ENCODE results near the gene SERPINA10.

The SERPINA10 gene, protein sequence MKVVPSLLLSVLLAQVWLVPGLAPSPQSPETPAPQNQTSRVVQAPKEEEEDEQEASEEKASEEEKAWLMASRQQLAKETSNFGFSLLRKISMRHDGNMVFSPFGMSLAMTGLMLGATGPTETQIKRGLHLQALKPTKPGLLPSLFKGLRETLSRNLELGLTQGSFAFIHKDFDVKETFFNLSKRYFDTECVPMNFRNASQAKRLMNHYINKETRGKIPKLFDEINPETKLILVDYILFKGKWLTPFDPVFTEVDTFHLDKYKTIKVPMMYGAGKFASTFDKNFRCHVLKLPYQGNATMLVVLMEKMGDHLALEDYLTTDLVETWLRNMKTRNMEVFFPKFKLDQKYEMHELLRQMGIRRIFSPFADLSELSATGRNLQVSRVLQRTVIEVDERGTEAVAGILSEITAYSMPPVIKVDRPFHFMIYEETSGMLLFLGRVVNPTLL

DNA sequence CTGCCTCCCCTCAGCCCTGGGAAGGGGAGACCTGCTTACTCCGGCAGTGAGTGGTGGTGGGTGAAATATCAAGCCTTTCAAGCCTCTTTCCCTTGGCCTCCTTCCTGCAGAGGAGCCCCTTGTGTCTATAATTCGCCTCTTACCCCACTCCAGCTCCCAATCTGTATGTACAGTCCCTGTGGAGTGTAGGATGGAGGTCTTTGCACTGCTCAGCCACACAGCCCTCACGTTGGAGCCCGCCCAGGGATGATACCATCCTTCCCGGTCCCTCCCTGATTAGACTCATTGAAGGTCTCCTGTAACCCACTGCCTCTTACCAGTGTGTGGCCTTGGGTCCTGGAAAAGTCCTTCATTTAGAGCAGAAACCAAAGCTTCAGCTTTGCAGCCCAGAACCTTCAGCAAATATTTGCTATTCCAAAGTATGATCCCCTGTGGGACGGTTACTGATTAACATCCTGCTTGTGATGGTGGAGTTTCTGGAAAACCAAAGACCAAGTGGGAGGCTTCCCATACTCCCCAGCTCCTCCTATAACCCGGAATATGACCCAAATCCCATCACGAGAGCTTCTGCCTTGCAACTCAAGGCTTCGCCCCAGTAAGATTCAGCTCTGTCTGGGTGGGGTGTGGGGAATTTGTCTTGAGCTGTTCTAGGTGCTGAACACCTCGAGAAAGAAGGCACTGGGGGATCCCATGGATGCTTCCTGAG is at the start of gene SERPINA10:
Gene SERPINA10, minus strand, starts transcription at position 397 of the 706 bp plus-strand sequence. CDS start 2,675 bp downstream, outside the sequence.
- no peak for DNase-seq

DNA sequence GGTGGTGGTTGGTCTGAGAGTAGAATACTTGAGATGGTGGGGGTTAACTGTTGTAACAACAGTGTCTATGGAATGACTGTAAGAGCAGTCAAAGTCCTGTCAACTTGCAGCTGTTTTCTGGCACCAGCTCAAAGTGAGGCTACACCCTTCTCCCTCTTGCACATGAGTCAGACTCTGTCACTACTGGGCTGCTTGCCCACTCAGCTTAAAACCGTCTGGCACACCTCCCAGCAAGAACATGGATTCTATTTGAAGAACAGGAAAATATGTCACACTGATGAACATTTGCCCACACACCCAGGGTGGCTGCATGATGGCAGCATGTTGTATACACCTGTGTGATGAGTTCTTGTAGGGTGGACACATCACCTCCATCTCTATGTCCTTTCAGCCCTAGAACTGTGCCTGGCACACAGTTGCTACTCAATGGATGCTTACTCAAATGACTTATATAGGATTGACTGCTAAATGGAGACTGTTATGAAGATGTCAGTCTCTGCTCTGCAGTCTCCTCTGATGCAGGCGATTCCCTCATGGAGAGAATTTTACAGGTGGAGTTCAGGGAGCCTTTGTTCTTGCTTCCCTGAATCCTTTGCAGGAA is 49.4 kb upstream of the SERPINA10 start:
- peak; percentile 61 for DNase-seq

DNA sequence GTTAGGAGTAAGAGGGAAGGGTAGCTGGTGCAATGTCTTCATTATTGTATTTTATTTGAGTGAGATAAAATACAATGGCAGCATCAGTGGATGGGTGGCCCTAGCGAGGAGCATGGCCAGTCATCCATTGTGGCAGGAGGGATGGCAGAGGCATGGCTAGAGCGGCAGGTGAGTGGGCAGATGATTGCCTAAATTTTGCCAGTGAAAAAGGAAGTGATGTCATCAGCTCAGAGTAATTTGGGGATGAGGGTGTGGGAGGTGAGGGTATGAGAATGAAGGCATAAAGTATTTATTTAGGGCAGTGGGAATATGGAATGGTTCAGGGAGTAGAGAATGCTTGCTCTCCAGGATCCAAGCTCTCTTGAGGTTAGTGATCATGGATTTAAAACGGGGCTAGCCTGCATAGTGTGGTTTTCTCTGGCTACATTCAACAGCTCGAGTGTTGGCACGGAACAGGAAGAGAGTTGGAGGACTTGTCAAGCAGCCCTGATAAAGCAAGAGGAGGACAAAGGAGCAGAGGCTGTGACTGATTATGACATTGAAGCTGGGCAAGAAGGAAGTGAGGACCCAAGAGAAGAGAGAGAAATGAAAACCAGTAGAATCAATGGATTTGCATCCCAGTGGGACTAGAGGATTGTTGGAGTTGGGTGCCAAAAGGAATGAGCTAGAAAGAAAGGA is 48.7 kb upstream of the SERPINA10 start:
- DNase-seq, result no peak

DNA sequence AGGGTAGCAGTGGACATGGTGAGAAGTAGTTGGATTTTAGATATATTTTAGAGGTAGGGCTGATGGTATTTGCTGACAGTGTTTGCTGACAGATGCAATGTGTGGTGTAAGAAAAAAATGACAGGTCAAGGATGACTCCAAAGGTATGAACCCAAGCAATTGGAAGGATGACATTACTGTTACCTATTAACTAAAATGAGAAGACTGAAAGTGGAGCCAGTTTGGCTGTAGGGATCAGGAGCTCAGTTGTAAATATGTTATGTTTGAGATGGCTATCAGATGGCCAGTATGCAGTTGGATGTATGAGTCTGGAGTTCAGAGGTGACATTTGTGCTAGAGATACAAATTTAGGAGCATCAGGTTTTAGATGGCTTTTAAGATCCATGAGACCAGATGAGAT is 47.5 kb upstream of the SERPINA10 start:
- no peak for DNase-seq

DNA sequence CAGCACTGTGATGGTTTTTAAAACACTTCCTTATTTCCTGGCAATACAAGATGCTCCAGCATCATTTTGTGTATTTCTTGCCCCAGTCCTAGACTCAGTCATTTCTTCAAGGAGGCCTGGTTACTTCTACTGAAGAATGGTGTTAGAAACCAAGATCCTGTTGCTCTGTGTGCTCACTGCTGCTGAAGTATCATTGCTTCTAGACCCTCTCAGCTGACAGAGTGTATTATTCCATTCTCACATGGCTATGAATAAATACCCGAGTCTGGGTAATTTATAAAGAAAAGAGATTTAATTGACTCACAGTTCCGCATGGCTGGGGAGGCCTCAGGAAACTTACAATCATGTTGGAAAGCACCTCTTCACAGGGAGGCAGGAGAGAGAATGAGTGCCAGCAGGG is 45.0 kb upstream of the SERPINA10 start:
- DNase-seq, result no peak

DNA sequence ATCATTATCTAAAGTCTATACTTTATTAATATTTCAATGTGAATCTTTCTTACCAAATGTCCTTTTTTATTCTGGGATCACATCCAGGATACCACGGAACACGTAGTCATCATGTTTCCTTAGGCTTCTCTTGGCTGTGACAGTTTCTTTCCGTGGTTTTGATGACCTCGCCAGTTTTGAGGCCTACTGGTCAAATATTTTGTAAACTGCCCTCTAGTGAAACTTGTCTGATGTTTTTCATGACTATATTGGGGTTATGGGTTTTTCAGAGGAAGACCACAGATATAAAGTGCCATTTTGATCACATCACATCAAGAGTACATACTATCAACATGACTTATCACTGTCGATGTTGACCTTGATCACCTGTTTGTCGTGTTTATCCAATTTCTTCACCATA is 44.2 kb upstream of the SERPINA10 start:
- no peak for DNase-seq

DNA sequence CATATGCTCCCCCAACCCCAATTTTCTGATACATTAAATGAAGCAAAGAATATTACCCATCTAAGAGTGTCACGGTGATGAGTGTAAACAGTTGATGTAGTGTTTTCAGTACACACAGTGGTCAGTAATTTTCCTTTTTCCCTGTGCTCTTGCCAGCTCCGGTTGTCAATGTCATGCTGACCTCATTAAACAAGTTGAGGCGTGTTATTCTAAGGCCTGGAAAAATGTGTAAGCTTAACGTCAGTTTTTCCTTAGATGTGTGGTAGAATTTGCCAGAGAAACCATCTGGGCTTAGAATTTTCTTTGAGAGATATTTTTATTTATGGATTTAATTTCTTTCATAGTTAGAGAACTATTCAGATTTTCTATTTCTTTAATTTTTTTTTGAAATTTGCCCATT is 41.8 kb upstream of the SERPINA10 start:
- DNase-seq, result no peak

DNA sequence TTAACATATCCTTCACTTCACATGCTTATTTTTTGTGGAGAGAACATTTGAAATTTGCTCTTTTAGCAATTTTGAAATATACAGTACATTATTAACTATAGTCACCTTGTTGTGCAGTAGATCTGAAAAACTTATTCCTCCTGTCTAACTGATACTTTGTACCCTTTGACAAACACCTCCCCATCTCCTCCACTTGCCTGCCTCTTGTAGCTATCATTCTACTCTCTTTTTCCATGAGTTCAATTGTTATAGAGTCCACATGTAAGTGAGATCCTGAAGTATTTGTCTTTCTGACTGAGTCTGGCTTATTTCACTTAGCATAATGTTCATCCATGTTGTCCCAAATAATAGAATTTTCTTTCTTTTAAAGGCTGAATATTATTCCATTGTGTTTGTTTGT is 39.5 kb upstream of the SERPINA10 start:
- DNase-seq, result no peak

DNA sequence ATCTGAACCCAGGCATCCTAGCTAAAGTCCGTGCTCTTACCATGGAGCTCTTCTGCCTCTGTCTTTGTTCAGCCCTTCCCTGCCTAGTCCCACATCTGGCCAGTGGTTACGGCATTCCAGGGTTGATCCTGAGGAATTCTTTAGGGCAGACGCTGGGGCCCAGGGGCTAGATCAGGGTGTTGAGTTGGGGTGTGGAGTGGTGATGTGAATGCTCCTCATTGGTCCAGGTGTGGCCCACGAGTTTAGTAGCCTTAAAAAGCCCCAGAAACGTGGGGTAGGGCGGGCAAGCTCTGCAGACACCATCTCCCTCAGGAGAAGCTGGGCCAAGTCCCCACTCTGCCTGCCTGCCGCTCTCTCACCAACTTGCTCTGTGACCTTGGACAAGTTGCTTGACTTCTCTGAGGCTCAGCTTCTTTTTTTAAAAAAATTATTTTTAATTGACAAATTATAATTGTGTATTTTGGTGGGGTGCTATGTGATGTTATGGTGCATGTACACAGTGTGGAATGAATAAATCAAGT is 39.1 kb upstream of the SERPINA10 start:
- no peak for DNase-seq

DNA sequence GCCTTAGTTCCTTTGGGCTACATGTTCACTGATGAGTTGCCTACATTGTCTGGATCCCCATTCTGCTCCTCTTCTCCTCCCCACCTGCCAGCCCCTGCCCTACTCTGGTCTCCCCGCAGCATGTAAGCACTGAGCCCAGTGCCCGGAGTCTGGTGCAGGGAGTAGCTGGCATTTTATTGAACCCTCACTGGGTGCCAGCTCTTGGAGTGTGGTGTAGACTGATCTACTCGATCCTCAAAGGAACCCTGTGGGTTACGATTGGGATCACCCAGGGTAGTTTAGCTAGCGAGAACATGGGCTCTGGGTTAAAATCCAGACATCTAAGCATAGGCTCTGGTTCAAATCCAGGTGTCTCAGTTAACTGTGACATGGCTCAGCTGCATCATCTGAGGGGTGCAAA is 38.4 kb upstream of the SERPINA10 start:
- no peak for DNase-seq

DNA sequence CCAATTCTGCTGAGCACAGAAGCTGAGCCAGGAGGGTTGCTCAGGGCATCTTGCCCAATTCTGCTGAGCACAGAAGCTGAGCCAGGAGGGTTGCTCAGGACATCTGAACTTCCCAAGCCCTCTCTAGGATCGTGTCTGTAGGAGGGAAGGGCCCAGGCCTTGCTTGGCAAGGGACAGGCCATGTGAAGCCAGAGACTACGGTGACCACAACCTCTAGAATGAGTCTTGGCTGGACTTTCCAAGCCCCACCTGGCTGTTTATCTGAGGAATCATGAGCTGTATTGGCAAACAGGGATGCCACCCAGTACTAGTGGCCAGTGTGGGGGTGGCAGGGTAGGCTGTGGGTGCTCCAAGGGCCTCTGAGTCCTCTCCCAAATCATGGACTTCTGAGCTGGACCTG is 37.8 kb upstream of the SERPINA10 start:
- DNase-seq, result no peak

DNA sequence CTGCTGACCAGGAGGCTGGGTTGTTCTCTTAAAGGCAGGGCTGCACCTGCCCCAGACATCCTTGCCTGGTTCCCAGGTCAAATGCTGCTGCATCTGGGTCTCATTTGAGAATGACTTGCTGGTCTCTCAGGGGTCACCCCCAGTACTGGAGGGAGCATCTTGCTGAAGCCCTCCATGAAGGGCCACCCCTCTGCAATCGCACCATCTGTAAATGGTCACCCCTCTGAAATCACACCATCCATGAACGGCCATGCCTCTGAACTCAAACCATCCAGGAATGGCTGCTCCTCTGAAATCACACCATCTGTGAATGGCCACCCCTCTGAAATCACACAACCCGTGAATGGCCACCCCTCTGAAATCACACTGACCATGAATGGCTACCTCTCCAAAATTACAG is 37.4 kb upstream of the SERPINA10 start:
- no peak for DNase-seq

DNA sequence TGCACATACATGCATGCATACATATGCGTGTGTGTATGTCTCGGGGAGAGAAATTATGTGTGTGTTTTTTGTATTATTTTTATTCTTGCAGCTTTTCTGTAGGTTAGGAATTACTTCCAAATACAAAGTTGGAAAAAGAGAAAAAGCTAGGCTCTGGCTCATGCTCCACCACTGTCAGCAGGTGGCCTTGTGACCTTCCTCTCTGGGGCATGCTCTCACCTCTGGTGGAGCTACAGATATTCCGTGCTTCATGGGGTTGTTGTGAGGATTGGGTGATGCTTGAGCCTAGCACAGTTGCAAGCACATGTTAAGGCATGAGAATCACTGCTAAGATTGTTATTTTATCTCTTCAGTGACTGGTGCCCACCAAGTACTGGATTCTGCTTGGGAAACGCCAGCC is 36.8 kb upstream of the SERPINA10 start:
- DNase-seq, result no peak

DNA sequence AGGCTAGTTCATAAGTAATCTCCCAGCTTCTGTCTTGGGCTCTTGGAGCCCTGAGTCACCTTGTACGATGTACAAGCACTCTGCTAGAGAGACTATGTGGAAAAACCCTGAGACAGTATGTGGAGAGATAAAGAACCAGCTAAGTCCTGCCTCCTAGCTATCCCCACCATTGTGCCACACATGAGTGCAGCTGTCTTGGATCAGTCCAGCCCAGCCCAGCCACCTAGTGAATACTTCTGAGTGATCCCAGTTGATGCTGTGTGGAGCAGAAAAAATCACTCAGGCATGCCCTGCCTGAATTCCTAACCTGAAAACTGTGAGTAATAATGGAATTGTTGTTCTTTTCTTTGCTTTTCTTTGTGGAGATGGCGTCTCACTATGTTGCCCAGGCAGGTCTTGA is 35.1 kb upstream of the SERPINA10 start:
- no peak for DNase-seq

DNA sequence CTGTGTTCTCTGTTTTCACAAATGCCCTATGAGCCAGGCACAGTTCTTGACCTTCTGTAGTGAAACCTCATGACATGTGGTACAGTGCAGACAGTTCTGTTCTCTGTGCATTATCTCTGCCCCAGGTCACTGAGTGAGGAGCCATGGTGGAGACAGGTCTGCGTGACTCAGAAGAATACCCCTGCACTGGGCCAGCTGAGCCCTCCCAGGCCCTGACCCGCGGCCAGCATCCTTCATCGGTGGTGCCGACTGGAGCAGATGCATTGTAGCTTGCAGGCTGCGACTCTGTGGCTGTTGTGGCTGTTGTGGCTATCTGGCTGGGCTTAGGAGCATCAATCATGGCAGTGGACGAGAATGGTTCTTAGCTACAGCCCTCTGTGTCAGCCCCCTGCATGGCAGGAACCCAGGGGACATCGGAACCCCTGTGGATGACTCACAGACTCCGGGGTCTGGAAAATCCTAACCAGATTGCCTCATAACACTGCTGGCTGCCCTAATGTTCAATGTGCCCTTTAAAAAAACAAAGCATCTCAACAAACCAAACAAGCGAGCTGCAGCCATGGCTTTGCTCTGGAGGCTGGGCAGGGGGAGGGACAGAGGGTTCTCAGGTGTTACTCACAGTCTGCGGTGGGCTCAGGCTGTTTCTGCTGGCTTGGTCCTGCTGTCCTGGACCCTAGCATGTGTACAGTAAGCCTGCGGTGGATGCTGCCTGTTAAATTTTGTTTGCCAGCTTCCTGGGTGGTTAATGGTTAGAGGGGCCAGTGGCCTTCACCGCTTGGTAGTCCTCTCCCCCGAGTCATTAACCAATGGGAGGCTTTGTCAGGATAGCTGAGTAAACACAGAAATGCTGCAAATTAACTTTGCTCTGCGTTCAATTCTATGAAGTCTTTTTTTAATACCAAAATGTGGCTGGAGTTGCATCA is 29.8 kb upstream of the SERPINA10 start, which contains the start of gene SERPINA6:
Gene SERPINA6, minus strand, starts transcription at position 689 of the 923 bp plus-strand sequence. CDS start 8,688 bp downstream, outside the sequence.
- no peak for DNase-seq

DNA sequence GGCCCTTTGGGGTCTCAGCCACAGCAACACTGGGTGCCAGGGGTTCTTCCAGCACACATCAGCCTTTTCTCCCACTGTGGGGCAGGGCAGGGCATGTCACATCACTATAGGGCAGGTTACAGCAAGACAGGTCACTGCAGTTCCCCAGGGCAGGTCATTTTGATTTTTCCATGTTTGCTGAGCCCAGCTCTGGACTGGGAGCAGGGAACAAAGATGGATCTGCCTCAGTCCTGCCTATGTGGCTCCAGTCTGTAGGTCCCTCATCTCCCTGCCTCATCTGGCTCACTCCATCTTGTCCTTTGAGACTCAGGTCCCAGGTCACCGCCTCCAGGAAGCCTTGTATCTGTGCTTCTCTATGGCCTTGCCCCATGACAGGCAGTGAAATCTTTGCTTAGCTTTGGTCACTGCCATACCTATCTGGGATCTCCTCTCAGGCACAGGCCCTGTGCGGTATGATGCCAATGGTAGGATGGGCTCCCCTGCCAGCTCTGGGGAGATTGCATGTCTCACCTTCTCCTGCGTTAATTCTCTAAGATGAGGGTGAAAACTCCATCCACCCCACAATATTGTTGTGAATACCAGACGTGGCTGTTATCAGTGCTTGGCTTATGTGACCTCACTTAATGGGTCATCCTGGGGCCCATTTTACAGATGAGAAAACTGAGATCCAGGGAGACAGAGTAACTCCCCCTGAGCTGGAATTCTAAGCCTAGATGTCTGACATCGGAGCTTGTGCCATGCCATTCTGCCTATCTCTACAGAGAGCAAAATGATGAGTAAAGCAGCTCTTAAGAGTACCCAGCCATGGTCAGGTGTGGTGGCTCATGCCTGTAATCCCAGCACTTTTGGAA is 28.6 kb upstream of the SERPINA10 start:
- DNase-seq, result no peak

DNA sequence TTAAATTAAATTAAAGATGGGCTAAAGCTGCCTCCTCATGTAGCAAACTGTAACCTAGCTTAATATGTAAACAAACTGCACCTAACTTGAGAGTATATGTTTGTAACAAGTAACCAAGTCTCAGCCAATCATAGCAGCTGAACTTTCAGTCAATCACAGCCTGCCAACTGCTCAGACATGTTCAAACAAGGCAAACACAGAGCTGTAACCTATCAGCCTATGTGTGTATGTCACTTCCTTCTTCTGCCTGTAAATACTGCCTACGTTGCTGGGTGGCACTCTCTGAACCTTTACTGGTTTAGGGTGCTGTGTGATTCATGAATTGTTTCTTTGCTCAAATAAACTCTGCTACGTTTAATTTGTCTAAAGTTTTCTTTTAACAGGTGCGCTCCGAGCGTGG is 27.2 kb upstream of the SERPINA10 start:
- DNase-seq, result no peak

DNA sequence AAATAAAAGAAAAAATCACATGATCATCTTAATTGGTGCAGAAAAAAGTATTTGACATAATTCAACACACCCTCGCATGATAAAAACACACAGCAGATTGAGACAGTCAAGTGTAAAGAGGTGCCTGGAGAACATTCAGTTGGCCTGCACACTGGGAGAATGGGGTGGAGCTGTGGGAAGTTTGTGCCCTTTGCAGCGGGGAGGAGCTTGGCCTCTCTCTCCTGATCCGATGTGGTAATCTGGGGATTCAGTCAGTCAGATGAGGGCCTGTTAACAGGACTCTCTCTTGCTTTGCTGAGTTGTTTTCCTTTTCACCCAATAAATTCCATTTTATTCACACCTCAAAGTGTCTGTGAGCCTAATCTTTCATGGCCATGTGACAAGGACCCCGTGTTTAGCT is 24.2 kb upstream of the SERPINA10 start:
- DNase-seq, result no peak

DNA sequence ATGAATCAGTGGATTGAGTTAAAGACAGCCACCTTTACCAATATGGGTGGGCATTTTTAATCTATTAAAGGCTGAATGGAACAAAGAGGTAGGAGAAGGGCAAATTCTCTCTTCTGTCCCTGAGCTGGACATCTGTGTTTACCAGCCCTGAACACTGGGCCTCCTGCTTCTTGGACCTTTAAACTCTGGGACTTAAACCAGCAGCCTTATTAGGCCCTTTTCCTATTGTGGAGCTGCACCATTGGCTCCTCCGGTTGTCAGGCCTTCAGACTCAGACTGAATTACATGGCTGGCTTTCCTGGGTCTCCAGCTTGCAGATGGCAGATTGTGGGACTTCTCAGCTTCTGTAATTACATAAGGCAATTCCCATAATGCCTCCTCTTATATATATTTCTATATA is 23.6 kb upstream of the SERPINA10 start:
- DNase-seq, result no peak

DNA sequence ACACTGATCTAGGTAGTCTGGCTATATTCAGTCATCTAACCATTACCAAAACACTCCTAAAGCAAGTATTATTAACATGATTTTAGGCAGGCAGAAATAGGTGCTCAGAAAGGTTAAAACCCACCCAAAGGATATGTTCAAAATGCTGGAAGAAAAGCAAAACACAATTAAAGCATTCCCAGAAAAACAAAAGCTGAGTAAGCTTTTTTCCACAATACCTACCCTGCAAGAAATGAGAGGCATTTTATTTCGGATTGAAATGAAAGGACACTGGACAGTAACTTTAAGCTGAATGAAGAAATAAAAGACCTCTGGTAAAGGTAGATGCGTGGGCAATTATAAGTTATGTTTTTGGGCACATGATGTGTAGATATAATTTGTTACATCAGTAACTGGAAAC is 21.8 kb upstream of the SERPINA10 start:
- no peak for DNase-seq
